ENCODE measurements around the gene HSPA12A. TPM values are rescaled to one million over a fixed set of nuclear protein-coding genes. Genes with fewer than 3 reads are reported as not detected.

HSPA12A gene
- total RNA-seq, 2 donors from 2014 or later = 10.1 to 11.5 TPM

DNA sequence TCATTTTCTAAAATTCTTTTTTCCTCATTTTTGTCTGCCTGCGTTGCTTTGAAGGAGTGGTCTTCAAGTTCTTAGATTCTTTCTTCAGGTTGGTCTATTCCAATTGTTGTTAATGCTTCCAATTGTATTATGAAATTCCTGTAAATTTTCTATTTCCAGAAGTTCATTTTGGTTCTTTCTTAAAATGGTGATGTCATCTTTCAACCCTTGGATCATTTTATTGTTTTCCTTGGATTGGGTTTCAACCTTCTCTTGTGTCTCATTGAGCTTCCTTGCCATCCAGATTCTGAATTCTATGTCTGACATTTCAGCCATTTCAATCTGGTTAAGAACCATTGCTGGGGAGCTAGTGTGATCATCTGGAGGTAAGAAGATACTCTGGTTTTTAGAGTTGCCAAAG is 88.5 kb downstream of the HSPA12A start:
- no peaks in the 10 kb centered on the region for H3K36me3 ChIP-seq
- TF ChIP-seq, protein P1, sequence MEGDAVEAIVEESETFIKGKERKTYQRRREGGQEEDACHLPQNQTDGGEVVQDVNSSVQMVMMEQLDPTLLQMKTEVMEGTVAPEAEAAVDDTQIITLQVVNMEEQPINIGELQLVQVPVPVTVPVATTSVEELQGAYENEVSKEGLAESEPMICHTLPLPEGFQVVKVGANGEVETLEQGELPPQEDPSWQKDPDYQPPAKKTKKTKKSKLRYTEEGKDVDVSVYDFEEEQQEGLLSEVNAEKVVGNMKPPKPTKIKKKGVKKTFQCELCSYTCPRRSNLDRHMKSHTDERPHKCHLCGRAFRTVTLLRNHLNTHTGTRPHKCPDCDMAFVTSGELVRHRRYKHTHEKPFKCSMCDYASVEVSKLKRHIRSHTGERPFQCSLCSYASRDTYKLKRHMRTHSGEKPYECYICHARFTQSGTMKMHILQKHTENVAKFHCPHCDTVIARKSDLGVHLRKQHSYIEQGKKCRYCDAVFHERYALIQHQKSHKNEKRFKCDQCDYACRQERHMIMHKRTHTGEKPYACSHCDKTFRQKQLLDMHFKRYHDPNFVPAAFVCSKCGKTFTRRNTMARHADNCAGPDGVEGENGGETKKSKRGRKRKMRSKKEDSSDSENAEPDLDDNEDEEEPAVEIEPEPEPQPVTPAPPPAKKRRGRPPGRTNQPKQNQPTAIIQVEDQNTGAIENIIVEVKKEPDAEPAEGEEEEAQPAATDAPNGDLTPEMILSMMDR (IDR thresholded peaks at IDR 0.05) = no peak
- DNase-seq (ENCODE audit: low spot score) = no peak
- no peak overlapping the region for H3K27ac ChIP-seq
- no peaks in the 10 kb centered on the region for H3K27me3 ChIP-seq
- peaks cover 3 to 10% of the 10 kb centered on the region in 2 donors for H3K9me3 ChIP-seq
- H3K4me1 ChIP-seq = no peaks in the 10 kb centered on the region
- no peak overlapping the region for H3K4me3 ChIP-seq

DNA sequence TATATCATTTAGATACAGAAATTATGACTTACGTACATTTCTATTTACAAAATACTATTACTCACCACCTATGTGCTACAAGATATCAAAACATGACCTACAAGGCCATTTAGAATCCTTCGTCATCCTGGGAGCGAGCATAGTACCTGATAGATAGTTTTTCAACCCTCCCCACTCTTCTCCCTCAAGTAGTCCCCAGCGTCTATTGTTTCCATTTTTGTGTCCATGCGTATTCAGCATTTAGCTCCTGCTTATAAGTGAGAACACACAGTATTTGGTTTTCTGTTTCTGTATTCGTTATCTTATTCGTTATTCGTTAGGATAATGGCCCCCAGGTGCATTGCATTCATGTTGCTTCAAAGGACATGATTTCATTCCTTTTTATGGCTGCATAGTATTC is 93.5 kb downstream of the HSPA12A start:
- H3K36me3 ChIP-seq = no peaks in the 10 kb centered on the region
- H3K9me3 ChIP-seq = peaks cover 3 to 12% of the 10 kb centered on the region in 2 donors
- H3K4me1 ChIP-seq = no peaks in the 10 kb centered on the region

GRCh38 chr10:116646502-116646901 is 95.9 kb downstream of the HSPA12A start:
- Histone ChIP-seq H3K36me3 (no peaks in the 10 kb centered on the region), H3K27me3 (no peaks in the 10 kb centered on the region), H3K4me3 (no peak overlapping the region), H3K4me1 (no peaks in the 10 kb centered on the region), H3K27ac (no peak overlapping the region), H3K9me3 (peaks cover 3 to 12% of the 10 kb centered on the region in 2 donors)
- peak; percentile 46 for DNase-seq (ENCODE audit: low spot score)
- TF ChIP-seq, protein P1 (IDR thresholded peaks at IDR 0.05) = no peak

More for the DNA sequence above, 93.5 kb downstream of the HSPA12A start:
- Histone ChIP-seq H3K27ac (no peak overlapping the region), H3K27me3 (no peaks in the 10 kb centered on the region), H3K4me3 (no peak overlapping the region)
- TF ChIP-seq, protein P1 (IDR thresholded peaks at IDR 0.05) = no peak
- no peak for DNase-seq (ENCODE audit: low spot score)

- Histone ChIP-seq H3K9me3 (peaks cover 0 to 8% of the 10 kb centered on the region in 2 donors), H3K27me3 (no peaks in the 10 kb centered on the region), H3K4me1 (no peaks in the 10 kb centered on the region), H3K4me3 (no peak overlapping the region), H3K36me3 (no peaks in the 10 kb centered on the region), H3K27ac (no peak overlapping the region)
- no peak for DNase-seq (ENCODE audit: low spot score)
- TF ChIP-seq, protein P1 (IDR thresholded peaks at IDR 0.05) = no peak
Observed at GRCh38 chr10:116637830-116638229, 104.5 kb downstream of the HSPA12A start.

DNA sequence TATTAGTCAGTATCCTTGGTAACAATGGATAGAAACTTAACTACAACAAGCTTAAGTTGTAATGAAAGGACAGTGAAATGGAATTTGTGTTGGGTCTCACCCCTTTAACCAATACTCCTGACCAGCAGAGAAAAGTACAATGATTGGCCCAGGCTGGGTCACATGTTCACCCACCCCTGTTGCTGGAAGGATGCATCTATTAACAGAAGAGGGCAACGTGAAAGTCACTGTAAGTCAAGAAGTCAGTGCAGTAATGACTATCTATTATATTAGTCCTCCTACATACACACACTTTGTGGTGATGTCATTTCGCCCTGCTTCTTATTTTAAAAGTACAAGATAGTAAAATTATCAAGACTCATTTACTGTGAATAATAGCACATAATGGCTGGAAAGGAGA is 105.4 kb downstream of the HSPA12A start:
- TF ChIP-seq, protein P1 (IDR thresholded peaks at IDR 0.05) = no peak
- no peaks in the 10 kb centered on the region for H3K36me3 ChIP-seq
- H3K27me3 ChIP-seq = no peaks in the 10 kb centered on the region

GRCh38 chr10:116636385-116636784 is 106.0 kb downstream of the HSPA12A start:
- no peak overlapping the region for H3K4me3 ChIP-seq

More for the DNA sequence above, 105.4 kb downstream of the HSPA12A start:
- Histone ChIP-seq H3K4me3 (no peak overlapping the region), H3K4me1 (no peaks in the 10 kb centered on the region), H3K27ac (no peak overlapping the region), H3K9me3 (peaks cover 0 to 8% of the 10 kb centered on the region in 2 donors)
- no peak for DNase-seq (ENCODE audit: low spot score)

More at GRCh38 chr10:116636385-116636784, 106.0 kb downstream of the HSPA12A start:
- Histone ChIP-seq H3K27ac (no peak overlapping the region), H3K27me3 (no peaks in the 10 kb centered on the region), H3K9me3 (peaks cover 0 to 8% of the 10 kb centered on the region in 2 donors), H3K36me3 (no peaks in the 10 kb centered on the region), H3K4me1 (no peaks in the 10 kb centered on the region)
- TF ChIP-seq, protein P1 (IDR thresholded peaks at IDR 0.05) = no peak
- no peak for DNase-seq (ENCODE audit: low spot score)
